Measurements from ENCODE around the gene CCDC12. TPM values are rescaled to one million over a fixed set of nuclear protein-coding genes. Genes with fewer than 3 reads are reported as not detected.

The CCDC12 gene
- total RNA-seq, 4 donors from 2014 or later: 20.4 to 49.7 (median 30.8) TPM

DNA sequence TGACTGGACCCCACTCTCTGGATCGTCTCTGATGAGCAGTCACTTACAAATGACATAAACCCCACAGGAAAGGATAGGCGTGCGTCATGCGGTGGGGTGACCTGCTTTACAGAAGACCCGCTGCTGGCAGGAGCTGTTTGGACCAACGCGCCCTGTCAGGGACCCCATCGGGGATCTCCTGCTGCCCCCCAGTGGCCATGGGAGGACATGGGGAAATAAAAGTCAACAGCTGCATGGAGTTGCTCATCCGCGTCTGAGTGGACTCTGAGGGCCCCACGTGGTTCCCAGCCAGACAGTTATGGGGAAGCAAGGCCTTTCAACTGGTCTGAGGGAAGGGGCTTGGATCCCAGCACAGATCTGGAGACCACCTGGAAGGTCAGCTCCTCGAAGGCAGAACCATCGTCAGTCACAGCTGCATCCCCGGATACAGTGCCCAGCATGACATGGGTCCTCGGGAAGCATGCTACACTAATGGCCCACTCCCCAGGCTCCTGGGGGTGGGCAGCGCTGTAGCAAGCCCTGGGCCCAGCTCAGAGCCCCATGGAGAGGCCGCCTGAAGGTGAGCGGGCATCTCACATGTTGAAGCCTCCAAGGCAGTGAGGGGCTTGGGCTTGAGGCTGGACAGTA is 66.9 kb downstream of the CCDC12 start:
- TF ChIP-seq, protein P1, sequence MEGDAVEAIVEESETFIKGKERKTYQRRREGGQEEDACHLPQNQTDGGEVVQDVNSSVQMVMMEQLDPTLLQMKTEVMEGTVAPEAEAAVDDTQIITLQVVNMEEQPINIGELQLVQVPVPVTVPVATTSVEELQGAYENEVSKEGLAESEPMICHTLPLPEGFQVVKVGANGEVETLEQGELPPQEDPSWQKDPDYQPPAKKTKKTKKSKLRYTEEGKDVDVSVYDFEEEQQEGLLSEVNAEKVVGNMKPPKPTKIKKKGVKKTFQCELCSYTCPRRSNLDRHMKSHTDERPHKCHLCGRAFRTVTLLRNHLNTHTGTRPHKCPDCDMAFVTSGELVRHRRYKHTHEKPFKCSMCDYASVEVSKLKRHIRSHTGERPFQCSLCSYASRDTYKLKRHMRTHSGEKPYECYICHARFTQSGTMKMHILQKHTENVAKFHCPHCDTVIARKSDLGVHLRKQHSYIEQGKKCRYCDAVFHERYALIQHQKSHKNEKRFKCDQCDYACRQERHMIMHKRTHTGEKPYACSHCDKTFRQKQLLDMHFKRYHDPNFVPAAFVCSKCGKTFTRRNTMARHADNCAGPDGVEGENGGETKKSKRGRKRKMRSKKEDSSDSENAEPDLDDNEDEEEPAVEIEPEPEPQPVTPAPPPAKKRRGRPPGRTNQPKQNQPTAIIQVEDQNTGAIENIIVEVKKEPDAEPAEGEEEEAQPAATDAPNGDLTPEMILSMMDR (IDR thresholded peaks at IDR 0.05; ENCODE audit: low read depth): no peak

DNA sequence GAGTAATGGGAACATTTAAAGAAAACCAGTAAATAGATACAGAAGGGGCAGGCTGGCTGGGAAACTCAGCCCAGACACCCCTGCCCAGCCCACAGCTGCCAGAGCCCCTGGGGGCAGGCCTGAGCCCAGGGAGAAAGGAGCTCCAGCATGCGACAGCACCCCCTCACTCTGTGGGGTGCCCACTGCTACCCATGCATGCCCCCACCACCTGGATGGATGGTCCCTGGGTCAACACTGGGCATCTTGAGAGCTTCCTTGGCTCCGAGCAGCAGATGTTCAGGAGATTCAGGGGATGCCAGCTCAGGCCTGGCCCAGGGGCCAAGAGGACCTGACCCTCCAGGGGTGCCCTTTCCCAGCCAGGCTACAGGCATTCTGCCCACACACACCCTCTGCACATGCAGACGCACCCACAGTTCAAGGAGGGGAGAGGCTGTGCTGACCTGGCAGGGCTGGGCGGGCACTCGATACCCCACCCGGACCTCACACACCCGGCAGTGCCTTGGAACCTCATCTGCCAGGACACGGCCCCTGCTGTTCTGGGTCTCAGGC is 67.5 kb downstream of the CCDC12 start:
- TF ChIP-seq, protein P1 (IDR thresholded peaks at IDR 0.05; ENCODE audit: low read depth): no peak

DNA sequence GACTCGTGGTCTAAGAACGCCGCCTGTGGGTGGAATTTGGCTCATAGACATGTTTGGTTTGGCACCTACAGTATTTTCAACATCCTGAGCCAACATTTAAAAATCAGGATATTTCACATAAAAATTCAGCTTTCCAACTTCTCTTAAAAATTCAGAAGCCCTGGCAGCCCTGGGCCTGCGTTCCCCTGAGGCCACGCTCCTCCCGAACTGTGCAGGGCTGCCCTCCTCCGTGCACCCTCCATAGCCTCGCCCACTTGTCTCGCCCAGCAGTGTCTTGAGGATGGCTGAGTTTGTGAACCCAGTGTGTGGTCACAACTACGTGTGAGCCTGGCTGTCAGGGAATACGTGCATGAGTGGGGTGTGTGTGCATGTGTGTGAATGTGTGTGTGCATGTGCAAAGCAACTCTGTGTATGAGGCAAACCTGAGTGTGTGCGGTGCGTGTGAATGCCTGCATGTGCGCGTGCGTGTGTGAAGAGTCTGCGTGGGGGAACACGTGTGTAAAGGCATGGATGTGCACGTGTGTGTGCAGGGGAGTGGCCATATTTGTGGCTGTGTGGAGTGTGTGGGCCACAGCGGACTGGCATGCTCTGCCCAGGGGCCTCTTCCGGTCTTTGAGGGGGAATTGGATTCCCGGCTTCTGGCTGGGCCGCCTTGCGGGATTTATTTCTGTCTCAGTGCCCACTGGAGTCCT is 68.1 kb downstream of the CCDC12 start:
- TF ChIP-seq, protein P1 (IDR thresholded peaks at IDR 0.05; ENCODE audit: low read depth): no peak

DNA sequence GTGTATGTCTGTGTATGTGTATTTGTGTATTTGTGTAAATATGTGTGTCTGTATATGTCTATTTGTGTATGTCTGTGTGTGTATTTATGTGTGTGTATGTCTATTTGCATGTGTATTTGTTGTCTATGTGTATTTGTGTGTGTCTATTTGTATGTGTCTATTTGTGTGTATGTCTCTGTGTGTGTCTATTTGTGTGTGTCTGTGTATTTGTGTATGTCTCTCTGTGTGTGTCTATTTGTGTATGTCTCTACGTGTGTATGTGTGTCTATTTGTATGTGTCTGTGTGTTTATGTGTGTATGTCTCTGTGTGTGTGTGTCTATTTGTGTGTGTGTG is 68.6 kb downstream of the CCDC12 start:
- TF ChIP-seq, protein P1 (IDR thresholded peaks at IDR 0.05; ENCODE audit: low read depth): no peak

DNA sequence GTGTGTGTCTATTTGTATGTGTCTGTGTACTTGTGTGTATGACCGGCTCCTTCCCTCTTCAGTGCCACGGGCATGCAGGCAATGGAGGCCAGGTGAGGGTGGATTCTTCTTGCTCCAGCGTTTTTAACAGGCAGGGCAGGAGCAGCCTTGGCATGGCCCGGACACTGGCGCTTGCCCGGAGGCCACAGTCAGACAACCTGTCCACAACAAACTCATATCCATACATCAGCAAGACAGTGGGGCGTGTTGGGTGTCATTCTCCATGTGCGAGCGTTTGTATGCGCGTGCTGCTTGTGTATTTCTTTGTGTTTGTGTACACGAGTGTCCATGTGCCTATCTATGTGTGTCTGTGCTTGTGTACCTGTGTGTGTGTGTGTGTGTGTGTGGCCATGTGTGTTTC is 69.3 kb downstream of the CCDC12 start:
- TF ChIP-seq, protein P1 (IDR thresholded peaks at IDR 0.05; ENCODE audit: low read depth): no peak

DNA sequence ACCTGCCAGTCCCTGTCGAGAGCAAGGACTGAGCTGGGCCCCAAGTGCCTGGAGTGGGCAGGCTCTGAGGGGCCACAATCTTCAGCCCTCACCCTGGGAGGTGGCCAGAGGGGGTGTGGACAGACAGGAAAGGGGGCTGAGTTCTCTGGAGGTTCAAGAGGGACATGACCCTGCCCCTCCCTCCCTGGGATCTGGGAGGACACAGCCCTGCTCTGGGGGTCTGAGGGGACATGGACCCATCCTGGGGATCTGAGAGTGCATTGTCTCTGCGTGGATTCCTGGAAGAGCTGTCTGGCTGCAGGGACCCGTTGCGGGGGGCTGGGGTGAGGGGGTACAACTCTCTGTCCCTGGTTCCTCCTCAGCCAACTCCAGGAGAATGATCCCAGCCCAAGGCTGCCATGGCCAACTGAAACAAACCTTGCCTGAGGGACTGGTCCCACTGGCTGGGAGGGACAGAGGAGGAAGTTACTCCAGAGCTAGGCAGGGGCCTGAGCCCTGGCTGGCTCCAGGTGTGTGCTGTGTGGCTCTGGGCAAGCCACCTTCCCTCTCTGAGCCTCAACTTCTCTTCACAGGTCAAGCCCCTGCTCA is 70.0 kb downstream of the CCDC12 start:
- TF ChIP-seq, protein P1 (IDR thresholded peaks at IDR 0.05; ENCODE audit: low read depth): no peak

Measured in subcutaneous adipose tissue (tissue), 4 donors.